GM21529 (cell line): Measurements from ENCODE around the gene DBR1.

ENCODE experiments used
- ATAC-seq: cut with Tn5 transposase; IDR thresholded peaks from one replicate; pipeline ENCODE4 v1.9.1; 2021; ENCODE audit not compliant: unreplicated experiment

DBR1 gene

GRCh38 chr3:138124706-138125355, 49.9 kb downstream of the DBR1 start:
- no peak for ATAC-seq

GRCh38 chr3:138124188-138124587, 50.5 kb downstream of the DBR1 start:
- ATAC-seq = no peak

GRCh38 chr3:138119423-138119766, 55.3 kb downstream of the DBR1 start:
- ATAC-seq = no peak

GRCh38 chr3:138118612-138119422, 55.9 kb downstream of the DBR1 start:
- peak; percentile 78 for ATAC-seq

GRCh38 chr3:138114988-138115971, 59.4 kb downstream of the DBR1 start, which contains the start of gene DZIP1L:
Gene DZIP1L, minus strand, starts transcription at chr3:138115608. Its CDS starts 11,637 bp downstream, at chr3:138103971.
- peak; percentile 78 for ATAC-seq

GRCh38 chr3:138114431-138114918, 60.2 kb downstream of the DBR1 start:
- no peak for ATAC-seq

- ATAC-seq = no peak
These were observed 61.4 kb downstream of the DBR1 start for GRCh38 chr3:138113326-138113725.

GRCh38 chr3:138112362-138112761, 62.4 kb downstream of the DBR1 start:
- ATAC-seq = no peak
